A375 (cell line): ENCODE measurements around the gene IER2. TPM values are rescaled to one million over a fixed set of nuclear protein-coding genes. Genes with fewer than 3 reads are reported as not detected.

Source experiments
- total RNA-seq: library from RNA; depleted of rRNA; stranded (reverse); fragments of >200 nt; shearing (Covaris generic); gene quantifications from 2 replicates; pipeline ENCODE4 v1.2.3, GENCODE V29; 2014; rRNA removed

The IER2 gene
- total RNA-seq, result 92.7 and 131 TPM in 2 replicates

GRCh38 chr19:13150187-13150930, at the start of gene IER2, which contains the start of gene STX10:
IER2 (plus strand) TSS chr19:13150411; CDS start chr19:13153187, 2,776 bp downstream.
STX10 (minus strand) TSS chr19:13150375; CDS start chr19:13150173, 202 bp downstream.

GRCh38 chr19:13102666-13103580, 47.3 kb upstream of the IER2 start, which contains the start of gene LYL1:
LYL1 (minus strand) TSS chr19:13102858; CDS start chr19:13101171, 1,687 bp downstream.

DNA sequence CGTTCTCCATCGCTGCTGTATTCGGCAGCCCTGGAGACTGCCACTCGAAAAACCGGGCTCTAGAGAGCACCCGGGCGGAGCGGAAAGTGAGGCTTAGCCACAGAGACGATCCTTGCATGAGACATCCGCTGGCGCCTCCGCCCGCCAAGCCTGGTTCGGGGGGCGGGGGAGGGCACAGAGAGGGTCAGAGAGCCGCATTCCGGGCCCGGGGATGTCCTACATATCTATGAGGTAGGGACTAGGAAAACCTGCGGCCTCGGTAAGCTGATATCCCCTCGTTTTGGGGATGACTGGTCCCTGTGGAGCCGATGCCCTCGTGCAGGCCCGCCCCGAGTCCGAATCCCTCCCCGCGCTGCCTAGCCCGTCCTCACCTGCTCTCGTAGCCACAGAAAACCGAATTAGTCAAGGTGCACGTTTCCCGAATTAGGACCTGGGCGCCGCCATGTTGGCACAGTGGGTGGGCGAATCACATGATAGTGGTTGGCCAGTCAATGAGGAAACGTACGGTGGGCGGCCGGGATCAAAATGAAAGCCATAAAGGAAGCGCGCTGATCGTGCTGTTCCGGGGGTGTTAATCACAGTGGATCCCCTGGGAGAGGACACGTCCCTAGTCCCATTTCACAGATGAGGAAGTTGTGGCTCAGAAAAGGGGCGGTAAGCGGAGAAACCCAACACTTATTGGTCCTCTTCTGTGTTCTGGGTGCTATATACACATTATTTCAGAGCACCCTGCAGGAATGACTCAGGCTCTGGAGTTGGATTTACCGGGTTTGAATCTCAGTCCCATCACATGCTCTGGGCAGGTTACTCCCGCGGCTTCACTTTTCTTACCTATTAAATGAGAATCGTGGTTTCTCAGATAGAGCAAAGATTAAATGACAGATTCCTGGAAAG, 33.7 kb upstream of the IER2 start, which contains the start of gene TRMT1:
Gene TRMT1, minus strand, starts transcription at position 459 of the 894 bp plus-strand sequence. Its CDS starts 341 bp downstream, at position 118.

DNA sequence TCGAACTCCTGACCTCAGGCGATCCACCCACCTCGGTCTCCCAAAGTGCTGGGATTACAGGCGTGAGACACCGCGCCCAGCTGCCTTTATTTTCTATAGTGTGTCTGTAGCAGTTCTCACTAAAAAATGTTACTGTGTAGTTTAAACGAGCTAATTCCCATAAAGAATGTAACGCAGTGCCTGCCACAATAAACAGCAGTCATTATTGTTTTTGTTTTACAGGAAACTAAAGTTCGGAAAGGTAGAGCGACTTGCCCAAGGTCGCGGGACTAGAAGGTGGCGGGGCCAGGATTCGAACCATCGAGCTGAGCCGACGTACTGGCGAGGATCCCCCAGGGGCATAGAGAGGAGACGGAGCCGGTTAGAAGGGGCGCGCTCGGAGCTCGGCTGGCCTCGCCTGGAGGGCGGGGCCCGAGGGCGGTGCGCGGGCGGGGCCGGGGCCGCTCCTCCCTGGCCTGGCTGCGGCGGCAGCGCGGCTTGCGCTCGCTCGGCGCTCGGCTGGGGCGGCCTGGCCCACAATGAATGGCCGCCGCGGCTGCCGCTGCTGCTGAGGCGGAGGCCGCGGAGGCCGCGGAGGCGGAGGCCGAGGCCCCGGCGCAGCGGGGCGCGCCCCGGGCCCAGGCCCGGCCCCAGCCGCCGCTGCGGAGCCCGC, 32.3 kb upstream of the IER2 start, which contains the start of gene NACC1:
Gene NACC1, plus strand, starts transcription at position 493 of the 652 bp plus-strand sequence. CDS start 16,944 bp downstream, outside the sequence.

Other genes starting within 250 kb of the IER2 start
- gene SYCE2, start 231.1 kb upstream of the IER2 start, total RNA-seq, result 2.4 and 3.1 TPM in 2 replicates
- gene FARSA, start 216.7 kb upstream of the IER2 start, total RNA-seq, result 283 and 317 TPM in 2 replicates
- 882 and 923 TPM in 2 replicates for gene CALR, start 211.8 kb upstream of the IER2 start, total RNA-seq
- 342 and 376 TPM in 2 replicates for gene RAD23A, start 204.5 kb upstream of the IER2 start, total RNA-seq
- gene GADD45GIP1, start 193.2 kb upstream of the IER2 start, total RNA-seq, result 148 and 190 TPM in 2 replicates
- 0.38 TPM in 1 of 2 replicates, not detected in the other for gene DAND5, start 180.8 kb upstream of the IER2 start, total RNA-seq
- gene NFIX, start 154.9 kb upstream of the IER2 start, total RNA-seq, result 22.5 and 28.1 TPM in 2 replicates
- 1.5 and 5.5 TPM in 2 replicates for gene LYL1, start 47.6 kb upstream of the IER2 start, total RNA-seq
- gene TRMT1, start 33.7 kb upstream of the IER2 start, total RNA-seq, result 88.8 and 89.0 TPM in 2 replicates
- 104 and 135 TPM in 2 replicates for gene NACC1, start 32.1 kb upstream of the IER2 start, total RNA-seq
- 181 and 199 TPM in 2 replicates for gene STX10, start within 50 bp of the IER2 start, total RNA-seq